HG03469 (cell line): ENCODE data around the gene SLC51B.
"Not testable (repeated sequence)": the region's sequence is repeated elsewhere in the genome, so short reads cannot be mapped to it uniquely, and the experiment has no call there.

ENCODE experiments used
- ATAC-seq: cut with Tn5 transposase; IDR thresholded peaks from one replicate; pipeline ENCODE4 v1.9.1; 2021; ENCODE audit warnings: mild to moderate bottlenecking, moderate library complexity, moderate number of reproducible peaks; ENCODE audit not compliant: unreplicated experiment

The SLC51B gene

GRCh38 chr15:65096481-65097385 lies 51.5 kb downstream of the SLC51B start:
- ATAC-seq = no peak

- ATAC-seq = no peak
Observed at GRCh38 chr15:65097651-65098263, 52.6 kb downstream of the SLC51B start.

- ATAC-seq = no peak
Observed at GRCh38 chr15:65099336-65099735, 54.1 kb downstream of the SLC51B start.

- ATAC-seq = not testable (repeated sequence)
Observed at GRCh38 chr15:65099801-65100200, 54.6 kb downstream of the SLC51B start.

- ATAC-seq = no peak
Observed at GRCh38 chr15:65100442-65100841, 55.3 kb downstream of the SLC51B start.

GRCh38 chr15:65101411-65101890 lies 56.3 kb downstream of the SLC51B start:
- no peak for ATAC-seq

- ATAC-seq = no peak
Observed at GRCh38 chr15:65101891-65102708, 56.9 kb downstream of the SLC51B start.

- ATAC-seq = no peak
Observed at GRCh38 chr15:65102912-65103311, 57.7 kb downstream of the SLC51B start.
